Adipocyte (in vitro differentiated cells): ENCODE data around the gene ALG1L2.
"Not testable (repeated sequence)": the region's sequence is repeated elsewhere in the genome, so short reads cannot be mapped to it uniquely, and the experiment has no call there.

Source experiments
- DNase-seq: peaks from one replicate; pipeline ENCODE4 v3.0.0-alpha.2; 2015; ENCODE audit warnings: low read depth
- H3K27me3 ChIP-seq: replicated peaks from 2 replicates; pipeline ENCODE4 v1.7.0; 2013; ENCODE audit warnings: mild to moderate bottlenecking, low read length, moderate library complexity; ENCODE audit not compliant: control insufficient read depth, insufficient read depth
- H3K36me3 ChIP-seq: 2 replicates; pipeline ENCODE4 v1.7.0; 2013; ENCODE audit warnings: low read length, mild to moderate bottlenecking, moderate library complexity; ENCODE audit not compliant: control insufficient read depth, insufficient read depth, severe bottlenecking
- H3K4me1 ChIP-seq: 2 replicates; pipeline ENCODE4 v1.7.0; 2013; ENCODE audit warnings: mild to moderate bottlenecking, low read length, moderate library complexity; ENCODE audit not compliant: control insufficient read depth, insufficient read depth
- H3K4me3 ChIP-seq: 2 replicates; pipeline ENCODE4 v1.7.0; 2013; ENCODE audit warnings: mild to moderate bottlenecking, low read length, moderate library complexity
- H3K9ac ChIP-seq: 2 replicates; pipeline ENCODE4 v1.7.0; 2013; ENCODE audit warnings: mild to moderate bottlenecking, low read length, moderate library complexity
- H3K9me3 ChIP-seq: 2 replicates; pipeline ENCODE4 v1.7.0; 2013; ENCODE audit warnings: mild to moderate bottlenecking, low read length, moderate library complexity; ENCODE audit not compliant: control insufficient read depth

Gene ALG1L2

GRCh38 chr3:130138992-130139391 is 57.4 kb downstream of the ALG1L2 start:
- not testable (repeated sequence) for H3K4me3 ChIP-seq, H3K9me3 ChIP-seq, DNase-seq, H3K27me3 ChIP-seq, H3K36me3 ChIP-seq, H3K4me1 ChIP-seq, H3K9ac ChIP-seq

- not testable (repeated sequence) for H3K9me3 ChIP-seq, H3K27me3 ChIP-seq, H3K4me3 ChIP-seq, H3K9ac ChIP-seq, H3K36me3 ChIP-seq, H3K4me1 ChIP-seq, DNase-seq
Observed at GRCh38 chr3:130140756-130141155, 59.1 kb downstream of the ALG1L2 start.

- H3K27me3 ChIP-seq, H3K9ac ChIP-seq, DNase-seq, H3K4me1 ChIP-seq, H3K4me3 ChIP-seq, H3K36me3 ChIP-seq, H3K9me3 ChIP-seq: not testable (repeated sequence)
Observed at GRCh38 chr3:130143648-130144327, 62.2 kb downstream of the ALG1L2 start.

- not testable (repeated sequence) for H3K36me3 ChIP-seq, H3K9me3 ChIP-seq, H3K4me1 ChIP-seq, H3K27me3 ChIP-seq, DNase-seq, H3K4me3 ChIP-seq, H3K9ac ChIP-seq
Observed at GRCh38 chr3:130144328-130144650, 62.7 kb downstream of the ALG1L2 start.

GRCh38 chr3:130145456-130145855 is 63.8 kb downstream of the ALG1L2 start:
- H3K9me3 ChIP-seq, H3K9ac ChIP-seq, H3K36me3 ChIP-seq, DNase-seq, H3K4me3 ChIP-seq, H3K4me1 ChIP-seq, H3K27me3 ChIP-seq: not testable (repeated sequence)

GRCh38 chr3:130146465-130146864 is 64.8 kb downstream of the ALG1L2 start:
- not testable (repeated sequence) for H3K4me3 ChIP-seq, H3K36me3 ChIP-seq, H3K4me1 ChIP-seq, H3K9ac ChIP-seq, DNase-seq, H3K9me3 ChIP-seq, H3K27me3 ChIP-seq
